PFSK-1 (cell line): Measurements from ENCODE around the gene BTLA.

ENCODE experiments used
- FOXP2 ChIP-seq: optimal IDR thresholded peaks from 2 replicates; pipeline ENCODE3; 2011; ENCODE audit warnings: borderline replicate concordance, control low read depth, inconsistent platforms; ENCODE audit not compliant: insufficient read depth; ENCODE audit errors: extremely low read length, extremely low read depth
- POLR2AphosphoS5 ChIP-seq: IDR thresholded peaks from 2 replicates; pipeline ENCODE4 v1.6.1; 2012; ENCODE audit warnings: low read depth, mild to moderate bottlenecking, control low read depth, low read length, moderate library complexity
- REST ChIP-seq, 2 experiments: IDR thresholded peaks; 2 replicates each; pipeline versions ENCODE4 v1.6.1 to v1.8.0; 2011 to 2012; ENCODE audit warnings: low read depth in 2 of 2, low read length in 2 of 2, control low read depth in 1 of 2, inconsistent platforms in 1 of 2, mild to moderate bottlenecking in 1 of 2, moderate library complexity in 1 of 2; ENCODE audit not compliant: insufficient read depth in 1 of 2
- SIN3A ChIP-seq: IDR thresholded peaks from 2 replicates; pipeline ENCODE4 v1.6.1; 2012; ENCODE audit warnings: mild to moderate bottlenecking, low read length, moderate library complexity, borderline replicate concordance; ENCODE audit not compliant: insufficient read depth
- TAF1 ChIP-seq: IDR thresholded peaks from 2 replicates; pipeline ENCODE4 v1.6.1; 2012; ENCODE audit warnings: low read length, control low read depth, borderline replicate concordance; ENCODE audit not compliant: insufficient read depth

BTLA gene

GRCh38 chr3:112456147-112456546, 43.1 kb downstream of the BTLA start:
- TF ChIP-seq POLR2AphosphoS5 (no peak), FOXP2 (no peak), TAF1 (no peak), REST (IDR thresholded peaks at IDR 0.05; ENCODE audit: insufficient read depth in 1 of 2, low read depth in 2 of 2, low read length in 2 of 2) (no peak), SIN3A (no peak)

- TF ChIP-seq POLR2AphosphoS5: no peak
- no peak for TF ChIP-seq FOXP2
- TF ChIP-seq TAF1: no peak
- TF ChIP-seq SIN3A: no peak
- no peak for TF ChIP-seq REST (IDR thresholded peaks at IDR 0.05; ENCODE audit: insufficient read depth in 1 of 2, low read depth in 2 of 2, low read length in 2 of 2)
Observed at GRCh38 chr3:112448939-112449338, 50.3 kb downstream of the BTLA start.

- TF ChIP-seq FOXP2 (no peak), SIN3A (no peak), TAF1 (no peak)
Observed at GRCh38 chr3:112446343-112446742, 52.9 kb downstream of the BTLA start.

GRCh38 chr3:112445839-112446238, 53.4 kb downstream of the BTLA start:
- TF ChIP-seq POLR2AphosphoS5: no peak
- no peak for TF ChIP-seq FOXP2

GRCh38 chr3:112437146-112438022, 61.9 kb downstream of the BTLA start:
- TF ChIP-seq SIN3A (no peak), POLR2AphosphoS5 (no peak), REST (IDR thresholded peaks at IDR 0.05; ENCODE audit: insufficient read depth in 1 of 2, low read depth in 2 of 2, low read length in 2 of 2) (no peak), FOXP2 (no peak), TAF1 (no peak)

GRCh38 chr3:112429960-112430359, 69.3 kb downstream of the BTLA start:
- TF ChIP-seq TAF1 (no peak), REST (IDR thresholded peaks at IDR 0.05; ENCODE audit: insufficient read depth in 1 of 2, low read depth in 2 of 2, low read length in 2 of 2) (no peak), FOXP2 (no peak), SIN3A (no peak), POLR2AphosphoS5 (no peak)
